ENCODE results near the gene CCDC57. TPM values are rescaled to one million over a fixed set of nuclear protein-coding genes. Genes with fewer than 3 reads are reported as not detected.
"Not testable (repeated sequence)": the region's sequence is repeated elsewhere in the genome, so short reads cannot be mapped to it uniquely, and the experiment has no call there.

Gene CCDC57, protein sequence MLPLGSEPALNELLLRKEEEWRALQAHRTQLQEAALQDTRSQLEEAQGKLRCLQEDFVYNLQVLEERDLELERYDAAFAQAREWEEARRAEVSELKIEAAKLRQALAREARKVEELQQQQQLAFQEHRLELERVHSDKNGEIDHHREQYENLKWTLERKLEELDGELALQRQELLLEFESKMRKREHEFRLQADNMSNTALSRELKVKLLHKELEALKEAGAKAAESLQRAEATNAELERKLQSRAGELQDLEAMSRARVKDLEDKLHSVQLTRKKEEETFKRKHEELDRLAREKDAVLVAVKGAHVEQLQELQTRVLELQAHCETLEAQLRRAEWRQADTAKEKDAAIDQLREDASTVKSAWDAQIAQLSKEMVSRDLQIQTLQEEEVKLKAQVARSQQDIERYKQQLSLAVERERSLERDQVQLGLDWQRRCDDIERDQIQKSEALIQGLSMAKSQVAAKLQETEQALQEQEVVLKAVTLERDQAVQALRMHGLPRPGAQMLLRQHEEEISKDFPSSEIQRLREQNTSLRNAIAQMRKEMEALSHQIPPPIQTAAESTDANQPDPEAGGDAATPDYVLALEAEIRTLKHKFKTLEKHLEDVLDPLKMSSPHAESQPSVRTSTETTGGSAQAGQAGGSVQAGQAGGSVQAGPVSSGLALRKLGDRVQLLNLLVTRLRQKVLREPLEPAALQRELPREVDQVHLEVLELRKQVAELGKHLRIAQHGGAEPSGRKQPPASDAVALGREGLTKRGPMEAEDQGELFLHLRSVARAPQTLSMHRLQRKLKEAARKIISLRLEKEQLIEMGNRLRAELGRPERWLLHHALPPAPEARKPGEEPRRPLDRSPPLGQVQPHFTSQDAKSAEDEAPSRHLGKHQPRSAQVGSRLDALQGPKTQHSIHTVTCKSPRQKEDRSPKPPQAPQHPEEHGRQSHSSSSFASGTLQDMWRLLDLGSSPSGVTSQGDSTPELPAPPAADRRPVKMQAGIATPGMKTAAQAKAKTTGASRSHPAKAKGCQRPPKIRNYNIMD
- 10 to 100 TPM in 8 of 10 donors, 1 to 10 TPM in 2; 7.0 to 16.2 (median 10.7) TPM for total RNA-seq
- 10 to 100 TPM in 1 of 2 donors, 1 to 10 TPM in 1; 9.4 to 34.5 TPM for polyA plus RNA-seq
- long read RNA-seq, donor 1, partial matches to known transcripts: 1 of 10 reads
- long read RNA-seq, donor 1, other reads (novel, unspliced or antisense): 8 of 10 reads
- long read RNA-seq, donor 2, partial matches to known transcripts: 1 of 8 reads
- long read RNA-seq, donor 2, other reads (novel, unspliced or antisense): 7 of 8 reads
- long read RNA-seq, donor 3, partial matches to known transcripts: 3 of 10 reads
- long read RNA-seq, donor 3, other reads (novel, unspliced or antisense): 7 of 10 reads

- 0 to 1% methylated on average over 95 to 116 of the region's 116 CpGs for WGBS, 2 donors
- intact Hi-C loops (cut with DNase I): no loop called here
Measured at GRCh38 chr17:82212331-82213250, at the start of gene CCDC57. TSS of gene CCDC57 (minus strand) at chr17:82212842. CDS start at chr17:82201944, 10,898 bp downstream.

GRCh38 chr17:82262344-82262743 is 49.7 kb upstream of the CCDC57 start:
- H3K36me3 ChIP-seq: peaks cover 4 to 99% (median 68%) of the 10 kb centered on the region in 9 donors
- H3K4me1 ChIP-seq: peaks cover 3 to 28% (median 18%) of the 10 kb centered on the region in 9 donors
- WGBS, 2 donors: 63 to 64% methylated on average over 4 of the region's 4 CpGs
- ATAC-seq: no peak
- no peak overlapping the region for H3K27ac ChIP-seq
- no peak for DNase-seq
- no peaks in the 10 kb centered on the region for H3K9me3 ChIP-seq
- H3K27me3 ChIP-seq: no peaks in the 10 kb centered on the region
- intact Hi-C loops (cut with DNase I): no loop called here
- no peak for TF ChIP-seq CTCF (IDR thresholded peaks at IDR 0.05)
- no peak overlapping the region for H3K4me3 ChIP-seq

More at GRCh38 chr17:82212331-82213250, at the start of gene CCDC57:
- TF ChIP-seq CTCF (IDR thresholded peaks at IDR 0.05): no peak
- Histone ChIP-seq H3K27me3 (no peaks in the 10 kb centered on the region), H3K4me1 (peaks cover 11 to 52% (median 29%) of the 10 kb centered on the region in 9 donors), H3K27ac (peak within 1 kb of the TSS; percentile 45 to 97 (median 82)), H3K36me3 (peaks cover 0 to 3% (median 0%) of the 10 kb centered on the region in 9 donors), H3K4me3 (peak within 1 kb of the TSS; percentile 75 to 99 (median 95)), H3K9me3 (no peaks in the 10 kb centered on the region)
- DNase-seq (peak; percentile 75 to 85), ATAC-seq (peak; percentile 67 to 92 (median 82))

DNA sequence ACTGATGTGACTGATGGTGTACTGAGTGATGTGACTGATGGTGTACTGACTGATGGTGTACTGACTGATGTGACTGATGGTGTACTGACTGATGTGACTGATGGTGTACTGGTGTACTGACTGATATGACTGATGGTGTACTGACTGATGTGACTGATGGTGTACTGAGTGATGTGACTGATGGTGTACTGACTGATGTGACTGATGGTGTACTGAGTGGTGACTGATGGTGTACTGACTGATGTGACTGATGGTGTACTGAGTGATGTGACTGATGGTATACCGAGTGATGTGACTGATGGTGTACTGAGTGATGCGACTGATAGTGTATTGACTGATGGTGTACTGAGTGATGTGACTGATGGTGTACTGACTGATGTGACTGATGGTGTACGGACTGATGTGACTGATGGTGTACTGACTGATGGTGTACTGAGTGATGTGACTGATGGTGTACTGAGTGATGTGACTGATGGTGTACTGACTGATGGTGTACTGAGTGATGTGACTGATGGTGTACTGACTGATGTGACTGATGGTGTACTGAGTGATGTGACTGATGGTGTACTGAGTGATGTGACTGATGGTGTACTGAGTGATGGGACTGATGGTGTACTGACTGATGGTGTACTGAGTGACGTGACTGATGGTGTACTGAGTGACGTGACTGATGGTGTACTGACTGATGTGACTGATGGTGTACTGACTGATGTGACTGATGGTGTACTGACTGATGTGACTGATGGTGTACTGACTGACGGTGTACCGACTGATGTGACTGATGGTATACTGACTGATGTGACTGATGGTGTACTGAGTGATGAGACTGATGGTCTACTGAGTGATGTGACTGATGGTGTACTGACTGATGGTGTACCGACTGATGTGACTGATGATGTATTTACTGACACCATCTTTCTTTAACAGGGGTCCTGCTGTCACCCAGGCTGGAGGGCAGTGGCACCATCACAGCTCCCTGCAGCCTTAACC is 47.6 kb upstream of the CCDC57 start:
- H3K36me3 ChIP-seq: peaks cover 4 to 100% (median 66%) of the 10 kb centered on the region in 9 donors
- DNase-seq, H3K27ac ChIP-seq, H3K4me1 ChIP-seq, H3K9me3 ChIP-seq, H3K4me3 ChIP-seq, H3K27me3 ChIP-seq, ATAC-seq: not testable (repeated sequence)
- intact Hi-C loops (cut with DNase I): loop anchor here in 1 of 10 donors (5.0 kb wide), 1 partner anchor 57 kb away; the partner anchor contains the start of gene CD7
- WGBS, 2 donors: 86 to 90% methylated on average over 8 of the region's 8 CpGs

Measured in heart right ventricle (tissue), 16 donors.